ENCODE results near the gene NARS2.
"Not testable (repeated sequence)": the region's sequence is repeated elsewhere in the genome, so short reads cannot be mapped to it uniquely, and the experiment has no call there.

The NARS2 gene

GRCh38 chr11:78467931-78468330 lies 106.7 kb downstream of the NARS2 start:
- Mint-ChIP-seq H3K4me1 (peaks cover 5% of the 10 kb centered on the region), H3K36me3 (ENCODE audit: low read depth) (peaks cover 54% of the 10 kb centered on the region), H3K9me3 (no peaks in the 10 kb centered on the region), H3K27ac (no peak overlapping the region), H3K27me3 (ENCODE audit: low read depth, poor library complexity) (peaks cover 4% of the 10 kb centered on the region), H3K4me3 (no peak overlapping the region)
- no peak for DNase-seq
- TF ChIP-seq, protein P1, sequence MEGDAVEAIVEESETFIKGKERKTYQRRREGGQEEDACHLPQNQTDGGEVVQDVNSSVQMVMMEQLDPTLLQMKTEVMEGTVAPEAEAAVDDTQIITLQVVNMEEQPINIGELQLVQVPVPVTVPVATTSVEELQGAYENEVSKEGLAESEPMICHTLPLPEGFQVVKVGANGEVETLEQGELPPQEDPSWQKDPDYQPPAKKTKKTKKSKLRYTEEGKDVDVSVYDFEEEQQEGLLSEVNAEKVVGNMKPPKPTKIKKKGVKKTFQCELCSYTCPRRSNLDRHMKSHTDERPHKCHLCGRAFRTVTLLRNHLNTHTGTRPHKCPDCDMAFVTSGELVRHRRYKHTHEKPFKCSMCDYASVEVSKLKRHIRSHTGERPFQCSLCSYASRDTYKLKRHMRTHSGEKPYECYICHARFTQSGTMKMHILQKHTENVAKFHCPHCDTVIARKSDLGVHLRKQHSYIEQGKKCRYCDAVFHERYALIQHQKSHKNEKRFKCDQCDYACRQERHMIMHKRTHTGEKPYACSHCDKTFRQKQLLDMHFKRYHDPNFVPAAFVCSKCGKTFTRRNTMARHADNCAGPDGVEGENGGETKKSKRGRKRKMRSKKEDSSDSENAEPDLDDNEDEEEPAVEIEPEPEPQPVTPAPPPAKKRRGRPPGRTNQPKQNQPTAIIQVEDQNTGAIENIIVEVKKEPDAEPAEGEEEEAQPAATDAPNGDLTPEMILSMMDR (IDR thresholded peaks at IDR 0.05), result no peak

DNA sequence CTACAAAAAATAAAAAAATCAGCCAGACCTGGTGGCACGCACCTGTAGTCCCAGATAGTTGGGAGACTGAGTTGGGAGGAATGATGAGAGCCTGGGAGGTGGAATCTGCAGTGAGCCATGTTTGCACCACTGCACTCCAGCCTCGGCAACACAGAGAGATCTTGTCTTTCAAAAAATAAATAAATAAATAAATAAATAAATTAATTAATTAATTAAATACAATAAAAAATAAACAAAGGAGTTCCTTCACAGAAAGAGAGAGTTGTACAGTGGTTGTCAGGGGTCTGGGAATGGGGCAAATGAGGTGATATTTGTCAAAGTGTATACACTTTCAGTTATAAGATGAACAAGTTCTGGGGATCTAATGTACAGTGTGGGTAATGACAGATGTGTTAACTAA lies 107.3 kb downstream of the NARS2 start:
- peaks cover 49% of the 10 kb centered on the region for H3K36me3 Mint-ChIP-seq (ENCODE audit: low read depth)
- DNase-seq, result no peak
- H3K27ac Mint-ChIP-seq, result no peak overlapping the region

GRCh38 chr11:78465169-78465942 lies 109.3 kb downstream of the NARS2 start:
- Mint-ChIP-seq H3K4me3 (no peak overlapping the region), H3K9me3 (no peaks in the 10 kb centered on the region), H3K36me3 (ENCODE audit: low read depth) (peaks cover 57% of the 10 kb centered on the region), H3K27ac (no peak overlapping the region), H3K27me3 (ENCODE audit: low read depth, poor library complexity) (peaks cover 4% of the 10 kb centered on the region), H3K4me1 (peaks cover 5% of the 10 kb centered on the region)
- TF ChIP-seq, protein P1 (IDR thresholded peaks at IDR 0.05), result no peak
- no peak for DNase-seq

More for the DNA sequence above, 107.3 kb downstream of the NARS2 start:
- TF ChIP-seq, protein P1 (IDR thresholded peaks at IDR 0.05), result no peak
- Mint-ChIP-seq H3K4me1 (peaks cover 5% of the 10 kb centered on the region), H3K27me3 (ENCODE audit: low read depth, poor library complexity) (peaks cover 4% of the 10 kb centered on the region), H3K9me3 (no peaks in the 10 kb centered on the region), H3K4me3 (no peak overlapping the region)

GRCh38 chr11:78464787-78465168 lies 109.9 kb downstream of the NARS2 start:
- H3K4me3 Mint-ChIP-seq; DNase-seq; H3K9me3 Mint-ChIP-seq; H3K27ac Mint-ChIP-seq; H3K4me1 Mint-ChIP-seq; H3K27me3 Mint-ChIP-seq (ENCODE audit: low read depth, poor library complexity): not testable (repeated sequence)
- H3K36me3 Mint-ChIP-seq (ENCODE audit: low read depth), result peaks cover 63% of the 10 kb centered on the region

DNA sequence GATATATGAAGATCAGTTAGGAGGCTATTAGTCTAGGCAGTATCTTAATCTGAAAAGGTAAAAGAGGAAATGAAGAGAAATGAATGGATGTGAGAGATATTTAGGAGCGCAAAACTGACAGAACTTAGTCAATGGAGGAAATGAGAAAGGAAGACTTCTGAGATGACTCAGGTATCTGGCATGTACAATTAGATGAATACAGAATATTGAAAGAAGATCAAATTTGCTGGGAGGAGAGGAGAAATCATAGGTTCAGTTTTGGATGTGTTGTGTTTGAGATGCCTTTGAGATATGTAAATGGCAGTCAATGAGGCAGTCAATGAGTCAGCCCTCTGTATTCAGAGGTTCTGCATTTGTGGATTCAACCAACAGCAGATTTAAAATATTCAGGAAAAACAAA lies 114.2 kb downstream of the NARS2 start:
- Mint-ChIP-seq H3K4me3 (no peak overlapping the region), H3K36me3 (ENCODE audit: low read depth) (peaks cover 78% of the 10 kb centered on the region), H3K27me3 (ENCODE audit: low read depth, poor library complexity) (no peaks in the 10 kb centered on the region), H3K4me1 (peaks cover 5% of the 10 kb centered on the region), H3K27ac (no peak overlapping the region), H3K9me3 (no peaks in the 10 kb centered on the region)
- TF ChIP-seq, protein P1 (IDR thresholded peaks at IDR 0.05), result no peak
- DNase-seq, result no peak

GRCh38 chr11:78459738-78460137 lies 114.9 kb downstream of the NARS2 start:
- Mint-ChIP-seq H3K36me3 (ENCODE audit: low read depth) (peaks cover 82% of the 10 kb centered on the region), H3K9me3 (no peaks in the 10 kb centered on the region), H3K4me1 (peaks cover 5% of the 10 kb centered on the region), H3K27me3 (ENCODE audit: low read depth, poor library complexity) (no peaks in the 10 kb centered on the region), H3K4me3 (no peak overlapping the region), H3K27ac (no peak overlapping the region)
- TF ChIP-seq, protein P1 (IDR thresholded peaks at IDR 0.05), result no peak
- no peak for DNase-seq

All from nephron progenitor cell (in vitro differentiated cells).